Measurements from ENCODE around the gene SOX30.

- no peak for TF ChIP-seq CTCF (IDR thresholded peaks at IDR 0.05; ENCODE audit: poor library complexity)
- no peak for TF ChIP-seq EZH2 (IDR thresholded peaks at IDR 0.05; ENCODE audit: borderline replicate concordance)
Measured at GRCh38 chr5:157584628-157585027, 67.6 kb downstream of the SOX30 start.

Data from hepatocyte (in vitro differentiated cells).